ENCODE results near the gene MBNL1. TPM values are rescaled to one million over a fixed set of nuclear protein-coding genes. Genes with fewer than 3 reads are reported as not detected.
A peak's percentile ranks its signal among the peaks of the same experiment; 100 is the strongest.

The MBNL1 gene
- polyA plus RNA-seq, 3 donors, result 50.2 to 54.7 (median 54.5) TPM

GRCh38 chr3:152266221-152266995 is 2.3 kb upstream of the MBNL1 start:
- no peak for DNase-seq (ENCODE audit: extremely low read depth in 1 of 11, low read depth in 9 of 11, low spot score in 4 of 11)

GRCh38 chr3:152267831-152268554 is 736 bp upstream of the MBNL1 start:
- DNase-seq (ENCODE audit: extremely low read depth in 1 of 11, low read depth in 9 of 11, low spot score in 4 of 11), result peak in 4 of 11 donors; percentile 13 to 56 (median 28)

DNA sequence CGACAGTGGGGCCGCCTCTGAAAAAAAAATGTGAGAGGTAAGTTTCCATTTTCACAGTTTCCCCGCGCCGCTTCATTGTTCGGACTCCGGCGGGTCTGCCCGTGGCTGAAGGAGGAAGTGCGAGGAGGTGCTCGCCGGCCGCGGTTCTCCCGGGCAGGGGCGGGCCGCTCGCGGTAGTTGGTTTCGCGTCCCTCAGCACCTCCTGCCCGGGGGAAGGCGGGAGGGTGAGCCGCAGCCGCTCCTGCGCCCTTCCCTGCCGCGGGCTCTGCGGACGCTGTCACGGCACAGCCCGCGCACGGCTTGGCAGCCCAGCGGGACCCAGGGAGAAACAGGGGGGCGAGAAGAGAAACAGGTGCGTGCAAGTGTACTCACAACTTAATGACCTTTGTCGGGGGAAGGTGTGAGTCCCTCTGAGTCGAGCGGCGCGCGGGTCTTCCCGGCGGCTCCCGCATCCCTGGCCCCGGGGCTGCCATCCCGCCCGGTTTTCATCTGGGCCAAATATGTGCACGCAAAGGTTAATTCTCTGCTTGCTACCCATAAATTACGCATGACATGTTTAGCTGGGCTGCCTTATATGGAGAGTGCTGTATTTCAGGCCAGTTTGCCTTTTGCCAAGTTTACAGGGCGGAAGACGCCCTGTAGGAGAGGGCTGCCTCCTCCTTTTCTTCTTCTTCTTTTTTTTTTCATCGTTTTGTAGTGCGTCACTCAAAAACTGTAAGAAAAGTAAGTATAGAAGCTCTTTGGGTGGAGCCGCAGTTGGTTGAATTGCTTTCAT is 514 bp downstream of the MBNL1 start:
- DNase-seq (ENCODE audit: extremely low read depth in 1 of 11, low read depth in 9 of 11, low spot score in 4 of 11), result peak in 10 of 11 donors; percentile 51 to 75 (median 66)

DNA sequence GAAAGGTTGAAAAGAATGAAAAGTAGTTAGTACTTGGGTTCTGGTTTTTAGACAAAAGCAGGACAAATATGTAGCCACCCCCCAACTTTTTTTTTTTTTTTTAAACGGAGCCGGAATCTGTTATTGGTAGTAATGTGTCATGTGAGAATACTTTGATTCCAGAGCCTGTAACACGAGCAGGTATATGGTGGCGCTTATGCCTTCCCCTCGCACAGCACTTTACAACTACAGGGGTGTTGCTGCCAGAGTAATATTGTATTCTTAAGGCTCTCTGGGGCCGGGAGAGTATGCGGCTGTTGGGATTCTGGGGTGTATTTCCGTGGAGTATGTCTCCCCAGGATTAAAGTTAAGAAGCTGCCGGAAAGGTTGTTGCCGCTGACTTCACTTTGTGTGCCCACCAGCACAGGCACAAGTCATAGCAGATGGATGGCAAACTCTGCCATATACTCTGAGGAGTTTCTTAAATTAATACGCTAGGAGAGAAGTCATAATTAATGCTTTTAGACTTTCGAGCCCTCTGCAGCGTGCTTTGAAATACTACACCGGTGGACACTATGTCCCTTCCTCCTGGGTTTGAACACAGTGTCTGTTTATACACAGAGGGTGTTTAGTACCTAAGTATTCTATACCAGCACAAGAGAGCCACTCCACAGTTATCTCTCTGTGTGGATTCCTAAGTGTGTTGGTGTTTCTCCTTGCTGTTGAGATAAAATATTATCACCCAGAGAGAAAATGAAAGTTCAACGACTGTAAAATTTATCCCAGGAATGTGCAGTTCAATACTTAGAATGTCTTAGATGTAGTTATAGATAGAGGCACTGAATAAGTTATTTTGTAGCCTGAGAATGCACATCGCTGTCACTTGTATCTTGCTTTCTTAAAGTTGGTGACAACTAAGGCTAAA is 1.4 kb downstream of the MBNL1 start:
- DNase-seq (ENCODE audit: extremely low read depth in 1 of 11, low read depth in 9 of 11, low spot score in 4 of 11), result peak in 6 of 11 donors; percentile 11 to 65 (median 46)

DNA sequence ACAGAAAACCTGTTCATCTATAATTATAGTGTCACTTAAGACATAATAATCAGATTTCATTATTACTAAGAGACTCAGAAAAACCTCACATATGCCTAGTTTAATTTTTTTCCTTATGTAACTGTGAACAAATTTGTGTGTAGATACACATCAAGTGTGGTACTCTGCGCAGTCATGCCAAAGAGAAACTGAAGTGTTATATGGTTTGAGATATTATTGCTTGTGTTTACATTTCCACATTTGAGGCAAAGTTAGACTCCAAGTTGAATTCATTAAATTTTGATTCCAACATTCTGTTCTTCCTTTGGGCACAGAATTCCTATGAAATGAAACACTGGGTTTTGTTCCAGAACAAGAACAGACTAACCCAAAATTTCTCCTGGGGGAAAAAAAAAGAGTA is 2.2 kb downstream of the MBNL1 start:
- DNase-seq (ENCODE audit: extremely low read depth in 1 of 11, low read depth in 9 of 11, low spot score in 4 of 11), result no peak

DNA sequence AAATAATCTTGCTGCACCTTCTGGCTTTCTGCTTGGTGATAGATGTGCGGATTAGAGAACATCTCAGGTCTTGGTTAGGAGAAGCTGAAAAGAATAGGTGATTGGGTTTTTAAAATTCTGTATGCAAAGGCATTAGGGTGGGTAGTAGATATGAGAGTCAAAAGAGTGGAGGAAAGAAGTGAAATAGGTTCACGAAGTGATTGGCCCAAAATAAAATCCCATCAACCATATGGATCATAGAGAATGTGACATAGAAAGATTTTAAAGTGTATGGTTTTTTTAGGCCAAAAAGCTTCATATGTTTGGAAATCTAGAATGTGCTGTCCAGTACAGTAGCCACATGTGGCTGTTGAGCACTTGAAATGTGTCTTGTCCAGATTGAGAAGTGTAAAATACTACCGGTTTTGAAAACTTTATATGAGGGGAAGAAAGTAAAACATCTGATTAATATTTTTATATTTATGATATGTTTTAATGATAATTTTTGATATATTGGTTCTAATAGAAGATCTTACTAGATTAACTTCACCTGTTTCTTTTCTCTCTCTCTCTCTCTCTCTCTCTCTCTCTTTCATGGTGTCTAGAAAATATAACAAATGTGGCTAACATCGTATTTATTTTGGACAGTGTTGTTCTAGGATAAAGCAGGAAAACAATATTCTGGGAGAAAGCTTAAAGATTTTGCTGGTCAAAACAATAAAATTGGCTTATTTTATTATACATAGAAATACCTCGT is 2.9 kb downstream of the MBNL1 start:
- DNase-seq (ENCODE audit: extremely low read depth in 1 of 11, low read depth in 9 of 11, low spot score in 4 of 11), result no peak

DNA sequence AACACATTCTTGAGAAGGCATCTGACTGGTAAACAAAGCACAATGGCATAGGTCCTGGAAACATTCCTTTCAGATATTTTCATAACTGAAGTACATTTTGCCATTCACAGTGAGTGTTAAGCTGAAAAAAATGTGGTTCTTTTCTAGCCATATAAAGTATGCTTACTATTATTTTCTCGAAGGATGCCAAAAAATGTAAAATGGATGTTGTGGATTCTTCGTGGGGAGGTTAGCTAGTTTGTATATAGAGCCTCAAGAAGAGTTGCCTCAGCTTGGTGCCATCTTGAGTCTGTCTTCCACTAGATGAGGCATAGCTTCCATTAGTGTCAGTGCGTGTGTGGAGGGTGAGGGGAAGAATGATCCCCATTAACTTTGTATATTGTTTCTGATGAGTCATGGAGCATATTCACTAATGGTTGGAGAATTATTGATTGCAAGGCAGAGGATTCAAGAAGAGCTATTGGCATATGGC is 4.1 kb downstream of the MBNL1 start:
- no peak for DNase-seq (ENCODE audit: extremely low read depth in 1 of 11, low read depth in 9 of 11, low spot score in 4 of 11)

GRCh38 chr3:152276681-152277080 is 8.0 kb downstream of the MBNL1 start:
- no peak for DNase-seq (ENCODE audit: extremely low read depth in 1 of 11, low read depth in 9 of 11, low spot score in 4 of 11)

- DNase-seq (ENCODE audit: extremely low read depth in 1 of 11, low read depth in 9 of 11, low spot score in 4 of 11), result no peak
Measured at GRCh38 chr3:152277198-152277597, 8.5 kb downstream of the MBNL1 start.

DNA sequence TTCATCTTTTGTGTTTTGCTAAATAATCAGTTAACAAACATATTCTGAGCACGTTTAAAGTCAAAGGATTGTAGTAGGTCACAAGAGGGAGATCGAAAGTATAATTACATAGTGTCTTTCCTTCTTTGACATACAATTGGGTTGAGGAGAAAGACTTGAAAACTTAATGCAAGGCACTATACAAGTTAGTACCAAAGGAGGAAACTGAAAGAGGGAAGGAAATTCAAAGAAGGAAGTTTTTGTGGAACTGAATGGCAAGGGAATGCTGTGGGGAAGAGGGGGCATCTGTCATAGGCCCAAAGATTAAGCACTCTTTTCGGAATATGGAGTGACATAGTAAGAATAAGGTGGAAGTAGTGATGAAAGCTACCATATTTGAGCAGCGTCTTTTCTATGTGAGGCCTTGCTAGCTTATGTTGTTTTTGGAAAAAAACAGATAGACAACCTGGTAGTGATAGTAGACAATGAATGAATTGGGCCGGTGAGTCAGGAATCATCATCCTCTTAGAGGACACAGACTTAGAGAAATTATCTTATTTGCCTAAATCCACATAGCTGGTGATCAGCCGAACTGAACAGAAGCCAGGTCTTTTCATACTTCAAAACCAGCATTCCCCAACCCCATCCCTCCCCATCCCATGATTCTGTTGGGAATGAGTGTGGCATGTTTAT is 10.2 kb downstream of the MBNL1 start:
- DNase-seq (ENCODE audit: extremely low read depth in 1 of 11, low read depth in 9 of 11, low spot score in 4 of 11), result no peak

DNA sequence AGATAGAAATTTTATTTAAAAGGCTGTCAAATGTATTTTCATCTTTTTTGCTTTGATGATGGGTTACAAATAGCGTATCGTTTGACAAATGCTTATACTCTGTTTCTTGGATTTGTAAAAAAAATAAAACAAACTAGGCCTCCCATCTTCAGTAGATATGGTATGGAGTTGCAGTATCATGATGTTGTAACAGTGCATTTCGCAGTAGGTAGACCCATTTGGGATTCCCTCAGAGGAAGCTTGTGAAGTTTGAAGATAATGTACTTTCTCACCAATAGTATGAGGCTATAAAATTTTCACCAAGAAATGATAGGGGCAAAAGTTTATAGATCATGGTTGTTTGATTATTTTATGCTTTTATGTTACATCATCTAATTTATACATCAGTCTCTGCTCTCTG is 10.8 kb downstream of the MBNL1 start:
- no peak for DNase-seq (ENCODE audit: extremely low read depth in 1 of 11, low read depth in 9 of 11, low spot score in 4 of 11)

GRCh38 chr3:152280539-152280938 is 11.8 kb downstream of the MBNL1 start:
- DNase-seq (ENCODE audit: extremely low read depth in 1 of 11, low read depth in 9 of 11, low spot score in 4 of 11), result no peak

DNA sequence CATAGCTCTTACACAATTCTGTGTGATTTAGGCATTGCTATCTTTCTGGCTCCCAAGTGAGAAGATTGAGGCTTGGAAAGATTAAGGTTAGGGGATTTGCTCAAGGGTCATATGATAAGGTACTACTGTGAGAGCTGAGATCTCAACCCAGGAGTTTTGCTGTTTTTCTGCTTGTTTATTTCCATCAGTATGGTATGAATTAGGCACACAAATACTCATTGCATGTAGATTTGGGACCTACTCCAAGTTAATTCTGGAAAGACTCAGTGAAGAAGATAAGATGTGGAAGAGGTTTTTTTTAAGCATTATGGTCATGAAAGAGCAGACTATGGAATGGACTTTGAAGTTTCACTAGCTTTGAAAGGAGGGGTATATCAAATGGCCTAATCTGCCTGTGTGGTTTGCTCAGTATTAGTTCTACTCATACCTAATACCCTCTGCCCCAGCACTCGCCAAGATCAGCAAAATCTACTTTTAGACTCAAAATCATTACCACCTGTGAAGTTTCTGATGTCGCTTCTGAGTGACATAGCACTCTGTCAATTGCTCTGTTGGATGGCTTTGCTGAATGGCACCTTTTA is 12.5 kb downstream of the MBNL1 start:
- DNase-seq (ENCODE audit: extremely low read depth in 1 of 11, low read depth in 9 of 11, low spot score in 4 of 11), result no peak

GRCh38 chr3:152282813-152283212 is 14.1 kb downstream of the MBNL1 start:
- no peak for DNase-seq (ENCODE audit: extremely low read depth in 1 of 11, low read depth in 9 of 11, low spot score in 4 of 11)

DNA sequence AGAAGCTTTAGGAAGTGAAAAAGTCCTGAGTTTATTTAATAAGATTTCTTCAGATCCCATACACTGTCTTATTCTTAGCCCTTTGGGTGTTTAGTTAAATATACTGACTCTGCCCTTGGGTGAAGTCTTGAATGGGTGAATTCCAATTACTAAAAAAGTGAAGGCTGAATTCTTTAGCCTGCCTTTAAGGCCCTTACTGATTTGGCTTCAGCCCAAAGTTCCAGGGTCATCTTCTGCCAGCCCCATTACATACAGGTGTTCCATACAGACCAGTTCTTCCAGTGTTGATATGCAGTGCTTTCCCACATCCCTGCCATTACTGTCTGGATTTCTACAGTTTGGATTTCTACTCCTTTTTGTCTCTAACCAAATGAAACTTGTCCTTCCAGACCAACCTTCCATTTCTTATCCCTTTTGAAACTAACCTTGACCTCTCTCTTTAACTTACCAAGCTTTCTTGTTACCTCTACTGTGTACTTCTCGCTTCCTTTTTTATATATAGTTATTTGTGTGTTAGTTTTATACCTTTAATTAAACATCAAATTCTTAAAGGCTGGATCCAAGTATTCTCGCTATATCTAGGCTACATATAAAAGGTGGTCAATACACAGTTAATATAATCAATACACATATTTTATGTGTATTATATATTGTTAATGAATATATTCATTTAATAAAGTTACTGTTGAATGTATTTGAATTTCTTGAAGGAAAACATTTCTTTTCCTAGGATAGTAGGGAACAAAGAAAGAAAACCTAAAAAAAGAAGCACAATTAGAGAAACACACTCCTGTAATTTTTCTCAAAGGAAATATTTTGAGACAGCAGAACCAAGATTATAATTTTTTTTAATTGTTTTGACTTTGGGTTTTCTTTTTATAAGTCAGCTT is 15.0 kb downstream of the MBNL1 start:
- DNase-seq (ENCODE audit: extremely low read depth in 1 of 11, low read depth in 9 of 11, low spot score in 4 of 11), result no peak

DNA sequence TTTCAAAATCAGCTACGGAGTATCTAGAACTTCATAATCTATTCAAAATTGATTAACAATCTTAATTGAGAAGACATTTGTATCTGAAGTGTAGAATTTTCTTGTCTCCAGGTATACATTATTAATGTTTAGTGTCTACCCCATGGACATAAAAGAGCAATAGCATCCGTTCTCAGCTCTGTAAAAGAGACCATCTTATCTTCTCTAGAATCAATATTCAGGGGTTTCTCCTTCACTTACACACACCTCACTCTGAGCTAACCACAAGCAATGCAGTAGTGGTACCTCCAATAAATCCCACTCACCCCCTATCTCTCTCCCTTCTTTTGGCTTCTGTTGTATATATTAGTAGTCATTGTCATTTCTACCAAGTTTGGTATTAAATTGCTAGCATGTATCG is 16.2 kb downstream of the MBNL1 start:
- DNase-seq (ENCODE audit: extremely low read depth in 1 of 11, low read depth in 9 of 11, low spot score in 4 of 11), result no peak

Data from renal cortex interstitium (tissue), 11 donors.